Kidney capillary endothelial cell (primary cell): ENCODE results near the gene DCAF16.

Experiments
- DNase-seq: peaks from one replicate; pipeline ENCODE4 v3.0.0-alpha.2; 2018; ENCODE audit warnings: low spot score

Gene DCAF16

DNA sequence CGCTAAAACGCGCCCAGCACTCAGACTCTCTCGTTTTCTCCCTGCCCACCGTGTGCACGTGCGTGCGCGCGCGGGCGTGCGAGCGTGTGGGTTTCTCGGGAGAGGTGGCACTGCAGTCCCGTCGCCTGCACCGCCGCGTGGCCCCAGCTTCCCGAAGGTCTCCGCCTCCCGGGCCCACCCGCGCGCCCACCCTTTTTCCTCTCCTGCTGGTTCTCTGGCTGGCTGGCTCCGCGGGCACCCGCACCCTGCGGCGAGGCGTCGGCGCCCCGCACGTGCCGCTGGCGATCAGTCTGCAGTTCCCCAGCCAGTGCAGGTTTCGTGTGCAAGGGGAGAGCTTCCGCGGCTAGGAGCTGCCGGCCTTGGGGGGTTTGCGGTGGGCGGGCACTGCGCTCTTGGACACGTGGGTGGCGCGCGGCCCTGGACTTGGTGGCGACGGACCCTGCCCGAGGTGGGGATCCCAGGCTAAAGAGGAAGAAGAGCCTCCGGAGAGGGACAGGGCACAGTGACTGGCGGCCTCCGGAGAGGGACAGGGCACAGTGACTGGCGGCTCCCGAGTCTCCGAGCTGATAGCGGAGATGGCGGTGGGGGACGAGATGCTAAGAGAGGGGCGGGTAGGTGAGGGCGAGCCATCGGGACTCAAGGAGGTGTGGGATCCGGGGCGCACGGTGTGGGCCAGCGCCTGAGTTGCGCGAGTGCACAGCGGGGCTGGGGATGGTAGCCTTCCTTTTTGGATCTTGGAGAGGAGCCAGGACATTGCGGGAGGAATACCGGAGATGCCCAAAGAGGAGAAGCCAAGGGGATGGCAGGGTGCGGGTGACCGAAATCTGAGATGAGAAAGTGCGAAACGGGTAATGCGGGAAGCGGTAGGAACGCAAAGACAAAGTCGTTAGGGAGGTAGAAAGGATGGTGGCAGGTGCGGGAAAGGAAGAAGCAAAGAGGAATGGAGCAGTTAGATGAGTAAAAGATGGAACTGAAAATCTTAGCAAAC is 29.0 kb downstream of the DCAF16 start, which contains the start of gene FAM184B:
FAM184B (minus strand) TSS at position 322 of the 988 bp plus-strand sequence. CDS start 322 bp downstream, outside the sequence.
- no peak for DNase-seq

DNA sequence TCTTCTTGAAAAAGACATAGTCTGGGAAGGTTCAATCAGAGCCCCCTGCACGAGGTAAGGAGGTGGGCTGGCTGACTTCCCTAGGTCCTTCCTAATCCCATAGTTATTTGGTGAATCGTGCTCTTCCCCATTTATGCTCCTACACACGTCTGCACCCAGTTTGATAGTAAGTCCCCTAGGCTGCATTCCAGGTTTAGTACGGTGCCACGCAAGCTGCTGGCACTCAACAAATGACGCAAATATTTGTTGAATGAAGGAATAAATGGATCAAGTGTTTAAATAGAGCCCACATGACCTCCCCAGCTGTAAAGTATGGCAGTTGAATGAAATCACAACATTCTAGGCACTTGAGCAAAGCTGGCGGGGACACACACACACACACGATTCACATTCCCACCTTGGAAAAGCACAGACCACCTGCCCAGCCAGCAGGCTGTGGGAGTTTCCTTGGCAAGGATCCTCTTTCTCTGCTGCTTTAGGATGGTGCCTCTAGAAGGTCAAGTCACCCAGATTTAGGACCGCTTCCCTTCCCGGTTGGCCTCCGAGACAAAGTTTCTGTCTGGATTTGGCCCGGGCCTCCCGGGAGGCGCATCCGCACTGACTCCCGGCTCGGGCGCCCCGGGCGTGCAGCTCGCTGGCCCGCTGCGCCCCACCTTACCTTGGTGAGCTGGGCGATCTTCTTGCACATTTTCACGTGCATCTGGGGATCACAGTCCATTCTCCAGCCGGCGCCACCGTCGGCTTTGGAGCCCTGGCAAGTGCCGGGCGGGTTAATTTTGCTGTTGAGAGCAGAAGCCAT is 29.9 kb downstream of the DCAF16 start:
- DNase-seq = no peak

DNA sequence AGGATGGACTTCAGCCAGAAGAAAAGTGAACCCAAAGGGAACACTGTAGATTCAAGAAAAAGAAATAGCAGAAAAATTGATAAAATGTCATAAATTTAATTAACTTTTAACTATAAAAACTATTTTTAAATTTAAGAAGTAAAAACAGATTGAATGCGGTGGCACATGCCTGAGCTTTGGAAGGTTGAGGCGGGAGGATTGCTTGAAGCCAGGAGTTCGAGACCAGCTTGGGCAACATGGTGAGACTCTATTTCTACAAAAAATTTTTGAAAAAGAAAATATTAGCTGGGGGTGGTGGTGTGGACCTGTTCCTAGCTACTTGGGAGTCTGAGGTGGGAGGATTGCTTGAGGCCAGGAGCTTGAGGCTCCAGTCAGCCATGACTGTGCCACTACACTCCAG is 32.1 kb downstream of the DCAF16 start:
- no peak for DNase-seq

DNA sequence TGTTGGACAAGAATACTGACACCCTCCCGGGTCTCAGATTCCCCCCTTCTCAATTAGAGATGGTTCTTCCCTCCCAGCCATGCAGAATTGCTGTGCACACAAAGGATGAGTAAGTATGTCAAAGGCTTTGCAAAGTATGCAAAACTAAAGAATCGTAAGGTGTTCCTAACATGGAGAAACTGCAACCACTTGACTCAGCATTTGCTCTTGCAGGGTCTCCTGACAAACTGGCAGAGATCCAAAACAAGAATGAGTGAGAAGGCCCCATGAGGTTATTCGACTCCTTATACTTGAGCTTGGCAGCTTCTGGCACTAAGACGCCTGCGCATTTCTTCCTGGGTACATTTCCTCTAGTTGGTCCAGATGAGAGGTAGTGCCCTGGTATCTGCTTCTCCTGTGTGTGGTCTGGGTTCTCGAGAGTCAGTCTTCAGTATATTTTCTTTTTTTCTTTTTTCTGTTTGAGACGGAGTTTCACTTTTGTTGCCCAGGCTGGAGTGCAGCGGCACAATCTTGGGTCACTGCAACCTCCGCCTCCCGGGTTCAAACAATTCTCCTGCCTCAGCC is 37.3 kb downstream of the DCAF16 start:
- no peak for DNase-seq

- no peak for DNase-seq
Observed at GRCh38 chr4:17771284-17771908, 39.2 kb downstream of the DCAF16 start.

GRCh38 chr4:17770845-17771244 is 39.7 kb downstream of the DCAF16 start:
- no peak for DNase-seq

DNA sequence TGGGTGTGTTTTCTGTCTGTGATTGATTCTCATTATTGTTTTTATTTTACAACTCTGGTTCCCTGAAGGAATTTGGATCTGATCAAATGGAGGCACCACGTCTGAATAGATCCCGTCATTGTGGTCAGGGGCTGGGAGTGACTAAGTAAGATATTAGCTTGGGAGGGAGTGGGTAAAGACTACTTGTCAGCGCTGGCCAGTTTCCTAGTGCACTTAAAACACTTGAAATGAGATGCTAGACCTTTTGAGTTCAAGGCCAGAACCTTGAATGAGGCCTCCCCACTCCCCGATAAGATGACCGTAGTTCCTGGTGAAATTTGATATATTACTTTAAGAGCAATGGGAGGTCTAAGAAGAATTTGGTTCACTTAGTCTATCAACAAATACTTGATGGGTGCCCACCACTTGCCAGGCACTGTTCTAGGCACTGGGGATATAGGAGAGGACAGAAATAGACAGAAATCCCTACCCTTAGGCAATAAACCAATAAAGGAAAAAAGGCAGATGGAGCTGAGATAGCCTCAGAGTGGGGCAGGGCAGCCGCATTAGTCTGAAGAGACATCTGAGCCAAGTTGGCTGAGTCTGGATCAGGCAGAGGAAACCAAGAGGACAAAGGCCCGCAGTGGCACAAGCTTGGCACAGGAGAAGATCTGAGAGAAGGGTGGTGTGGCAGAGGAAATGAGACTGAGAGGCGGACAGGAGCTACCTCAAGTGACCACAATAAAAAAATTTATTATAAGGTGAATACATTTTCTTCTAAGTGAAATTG is 41.0 kb downstream of the DCAF16 start:
- DNase-seq = no peak

- DNase-seq = no peak
Observed at GRCh38 chr4:17766826-17767458, 43.6 kb downstream of the DCAF16 start.

DNA sequence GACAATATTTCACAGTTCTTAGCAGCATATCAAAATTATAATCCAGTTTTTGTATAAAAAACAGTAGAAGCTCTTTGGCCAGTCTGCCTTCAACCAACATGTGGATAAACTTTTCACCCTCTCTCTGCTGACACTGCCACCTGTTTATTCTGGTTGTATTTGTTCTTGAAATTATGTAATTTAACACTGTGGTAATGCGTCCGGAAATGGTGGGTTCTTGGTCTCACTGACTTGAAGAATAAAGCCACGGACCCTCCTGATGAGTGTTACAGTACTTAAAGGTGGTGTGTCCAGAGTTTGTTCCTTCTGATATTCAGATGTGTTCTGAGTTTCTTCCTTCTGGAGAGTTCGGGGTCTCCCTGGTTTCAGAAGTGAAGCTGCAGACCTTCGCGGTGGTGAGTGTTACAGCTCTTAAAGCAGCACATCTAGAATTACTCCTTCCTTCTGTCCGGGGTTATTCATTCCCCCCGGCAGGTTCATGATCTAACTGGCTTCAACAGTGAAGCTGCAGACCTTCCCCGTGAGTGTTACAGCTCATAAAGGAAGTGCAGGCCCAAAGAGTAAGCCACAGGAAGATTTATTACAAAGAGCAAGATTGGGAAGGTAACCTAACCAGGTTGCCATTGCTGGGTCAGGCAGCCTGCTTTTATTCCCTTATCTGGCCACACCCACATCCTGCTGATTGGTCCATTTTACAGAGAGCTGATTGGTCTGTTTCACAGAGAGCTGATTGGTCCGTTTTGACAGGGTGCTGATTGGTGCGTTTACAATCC is 44.9 kb downstream of the DCAF16 start:
- DNase-seq = no peak

DNA sequence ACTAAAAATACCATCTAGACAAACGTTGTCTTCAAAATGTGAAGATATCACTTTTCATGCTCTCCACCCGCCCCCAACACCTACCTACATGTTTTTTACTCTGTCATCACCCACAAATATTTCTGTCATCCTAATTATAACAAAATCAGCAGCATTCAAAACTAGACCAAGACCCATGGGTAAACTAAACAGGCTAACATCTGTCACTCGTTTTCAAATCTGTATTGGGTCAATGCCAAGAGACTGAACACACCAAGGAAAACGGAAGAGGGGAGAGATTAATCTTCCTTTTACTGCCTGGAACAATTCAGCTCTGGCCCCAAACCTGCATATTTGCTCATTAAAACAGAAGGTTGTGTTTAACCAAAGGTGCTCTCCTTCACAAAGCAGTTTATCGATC is 46.6 kb downstream of the DCAF16 start:
- no peak for DNase-seq

- no peak for DNase-seq
Observed at GRCh38 chr4:17763416-17763815, 47.1 kb downstream of the DCAF16 start.

DNA sequence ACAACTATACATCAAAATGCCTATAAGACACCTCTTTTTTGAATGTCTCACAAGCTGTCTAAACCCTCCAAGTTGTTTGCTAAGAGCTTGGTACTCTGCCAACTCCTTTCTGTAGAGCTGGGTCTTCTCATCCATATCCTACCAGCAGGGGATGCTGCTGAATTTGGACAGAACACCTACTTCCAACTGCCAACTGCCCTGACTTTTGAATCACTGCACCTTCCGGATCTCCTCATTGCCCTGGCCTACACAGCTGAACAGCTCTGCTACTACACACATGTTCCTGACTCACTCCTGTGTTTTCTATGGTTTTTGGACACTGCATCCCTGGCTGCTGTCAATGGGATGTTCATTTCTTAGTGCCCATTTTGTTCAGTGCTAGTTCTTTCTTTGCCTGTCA is 47.8 kb downstream of the DCAF16 start:
- DNase-seq = no peak

DNA sequence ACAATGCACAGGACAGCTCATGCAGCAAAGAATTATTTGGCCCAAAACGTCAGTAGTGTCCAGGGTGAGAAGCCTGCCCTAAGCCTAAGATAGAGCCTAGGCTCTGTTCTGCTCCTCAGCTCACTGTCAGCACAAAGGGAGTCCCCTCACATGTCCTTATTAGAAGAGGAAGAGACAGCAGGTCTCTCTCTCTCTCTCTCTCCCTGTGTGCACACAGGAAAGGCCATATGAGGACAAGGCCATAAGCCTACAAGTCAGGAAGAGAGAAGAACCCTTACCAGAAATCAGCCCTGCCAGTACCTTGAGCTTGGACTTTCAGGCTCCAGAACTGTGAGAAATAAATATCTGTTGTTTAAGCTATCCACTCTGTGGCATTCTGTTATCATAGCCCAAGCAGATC is 49.5 kb downstream of the DCAF16 start:
- no peak for DNase-seq

DNA sequence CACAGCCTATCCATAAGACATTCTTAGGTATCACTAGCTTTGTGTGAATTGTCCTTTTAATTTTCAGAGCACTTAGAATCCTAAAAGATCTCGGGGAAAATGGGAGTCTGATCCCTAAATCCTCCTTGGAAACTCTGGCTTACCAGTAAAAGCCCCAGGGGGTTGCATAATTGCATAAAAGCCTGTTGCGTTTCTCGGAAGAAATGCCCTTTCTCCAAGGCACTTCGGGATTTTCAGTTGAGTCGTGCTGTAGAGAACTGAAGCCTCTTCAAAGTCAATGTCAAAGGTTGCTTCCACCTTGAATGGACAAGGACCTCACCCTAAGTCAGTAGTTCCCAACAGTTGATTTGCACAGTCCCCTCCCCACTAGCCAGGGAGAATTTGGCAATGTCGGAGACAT is 49.9 kb downstream of the DCAF16 start:
- no peak for DNase-seq

- DNase-seq = no peak
Observed at GRCh38 chr4:17758485-17758884, 52.1 kb downstream of the DCAF16 start.

GRCh38 chr4:17757621-17758020 is 52.9 kb downstream of the DCAF16 start:
- DNase-seq = no peak

DNA sequence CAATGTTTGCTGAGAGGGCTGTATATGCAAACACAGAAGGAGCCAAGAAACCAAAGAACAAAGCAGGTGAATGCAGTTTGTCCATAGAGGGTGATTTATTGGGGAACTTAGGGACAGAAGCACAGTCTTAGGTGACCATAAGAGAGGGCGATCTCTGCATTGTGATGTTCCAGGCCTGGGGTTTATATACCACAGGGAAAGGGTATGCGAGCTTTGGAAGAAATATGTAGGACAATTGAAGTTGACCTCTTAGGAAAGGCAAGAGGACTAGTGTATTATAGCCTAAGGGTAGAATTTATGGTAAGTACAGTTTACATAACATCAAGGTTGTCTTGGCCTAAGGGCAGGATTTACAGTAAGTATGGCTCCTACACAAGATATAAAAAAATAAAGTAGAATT is 56.9 kb downstream of the DCAF16 start:
- no peak for DNase-seq
